ENCODE data around the gene SV2C.

Gene SV2C

GRCh38 chr5:76245590-76245989 is 162.4 kb downstream of the SV2C start:
- Histone ChIP-seq H2AFZ (no peak overlapping the region), H3K9me3 (ENCODE audit: control insufficient read depth, low read length) (no peaks in the 10 kb centered on the region), H3K4me2 (ENCODE audit: low read length) (no peak overlapping the region), H3K36me3 (ENCODE audit: control insufficient read depth, insufficient read depth, low read length) (no peaks in the 10 kb centered on the region), H3K4me1 (no peaks in the 10 kb centered on the region), H3K27me3 (ENCODE audit: control insufficient read depth, insufficient read depth, low read length) (no peaks in the 10 kb centered on the region), H3K9ac (no peak overlapping the region), H3K4me3 (ENCODE audit: low read depth, low read length) (no peak overlapping the region), H3K79me2 (no peaks in the 10 kb centered on the region), H3K27ac (no peak overlapping the region)
- no peak for TF ChIP-seq CTCF (IDR thresholded peaks at IDR 0.05)

- H3K4me1 ChIP-seq: no peaks in the 10 kb centered on the region
- H3K9ac ChIP-seq: no peak overlapping the region
- TF ChIP-seq CTCF (IDR thresholded peaks at IDR 0.05): no peak
- H3K4me2 ChIP-seq (ENCODE audit: low read length): no peak overlapping the region
- H3K4me3 ChIP-seq (ENCODE audit: low read depth, low read length): no peak overlapping the region
- H3K79me2 ChIP-seq: no peaks in the 10 kb centered on the region
- no peaks in the 10 kb centered on the region for H3K9me3 ChIP-seq (ENCODE audit: control insufficient read depth, low read length)
- no peaks in the 10 kb centered on the region for H3K27me3 ChIP-seq (ENCODE audit: control insufficient read depth, insufficient read depth, low read length)
- no peak overlapping the region for H2AFZ ChIP-seq
- no peaks in the 10 kb centered on the region for H3K36me3 ChIP-seq (ENCODE audit: control insufficient read depth, insufficient read depth, low read length)
- H3K27ac ChIP-seq: no peak overlapping the region
Measured at GRCh38 chr5:76249621-76250020, 166.4 kb downstream of the SV2C start.

GRCh38 chr5:76250463-76250862 is 167.3 kb downstream of the SV2C start:
- H3K27ac ChIP-seq: no peak overlapping the region
- no peaks in the 10 kb centered on the region for H3K36me3 ChIP-seq (ENCODE audit: control insufficient read depth, insufficient read depth, low read length)
- no peaks in the 10 kb centered on the region for H3K9me3 ChIP-seq (ENCODE audit: control insufficient read depth, low read length)
- no peaks in the 10 kb centered on the region for H3K4me1 ChIP-seq
- H3K79me2 ChIP-seq: no peaks in the 10 kb centered on the region
- no peaks in the 10 kb centered on the region for H3K27me3 ChIP-seq (ENCODE audit: control insufficient read depth, insufficient read depth, low read length)
- no peak for TF ChIP-seq CTCF (IDR thresholded peaks at IDR 0.05)
- H2AFZ ChIP-seq: no peak overlapping the region
- H3K4me2 ChIP-seq (ENCODE audit: low read length): no peak overlapping the region
- H3K4me3 ChIP-seq (ENCODE audit: low read depth, low read length): no peak overlapping the region
- H3K9ac ChIP-seq: no peak overlapping the region

GRCh38 chr5:76251656-76252055 is 168.5 kb downstream of the SV2C start:
- TF ChIP-seq CTCF (IDR thresholded peaks at IDR 0.05): no peak
- H3K4me3 ChIP-seq (ENCODE audit: low read depth, low read length): no peak overlapping the region
- no peaks in the 10 kb centered on the region for H3K4me1 ChIP-seq
- no peaks in the 10 kb centered on the region for H3K36me3 ChIP-seq (ENCODE audit: control insufficient read depth, insufficient read depth, low read length)
- H3K79me2 ChIP-seq: no peaks in the 10 kb centered on the region
- no peaks in the 10 kb centered on the region for H3K27me3 ChIP-seq (ENCODE audit: control insufficient read depth, insufficient read depth, low read length)
- no peak overlapping the region for H3K4me2 ChIP-seq (ENCODE audit: low read length)
- H3K9me3 ChIP-seq (ENCODE audit: control insufficient read depth, low read length): no peaks in the 10 kb centered on the region
- H3K9ac ChIP-seq: no peak overlapping the region
- H2AFZ ChIP-seq: no peak overlapping the region
- H3K27ac ChIP-seq: no peak overlapping the region

GRCh38 chr5:76252437-76252836 is 169.3 kb downstream of the SV2C start:
- H3K9ac ChIP-seq: no peak overlapping the region
- H3K4me2 ChIP-seq (ENCODE audit: low read length): no peak overlapping the region
- H3K4me3 ChIP-seq (ENCODE audit: low read depth, low read length): no peak overlapping the region
- no peaks in the 10 kb centered on the region for H3K79me2 ChIP-seq
- H3K36me3 ChIP-seq (ENCODE audit: control insufficient read depth, insufficient read depth, low read length): no peaks in the 10 kb centered on the region
- H3K4me1 ChIP-seq: no peaks in the 10 kb centered on the region
- no peak overlapping the region for H3K27ac ChIP-seq
- no peak overlapping the region for H2AFZ ChIP-seq
- H3K27me3 ChIP-seq (ENCODE audit: control insufficient read depth, insufficient read depth, low read length): no peaks in the 10 kb centered on the region
- H3K9me3 ChIP-seq (ENCODE audit: control insufficient read depth, low read length): no peaks in the 10 kb centered on the region
- TF ChIP-seq CTCF (IDR thresholded peaks at IDR 0.05): no peak
